Testis (tissue), 3 donors: ENCODE data around the gene EIPR1. TPM values are rescaled to one million over a fixed set of nuclear protein-coding genes. Genes with fewer than 3 reads are reported as not detected.
"Not testable (repeated sequence)": the region's sequence is repeated elsewhere in the genome, so short reads cannot be mapped to it uniquely, and the experiment has no call there.

Source experiments
- DNase-seq: peaks from one replicate; pipeline ENCODE4 v3.0.0-alpha.2; 2019
- H3K27ac ChIP-seq, 2 donors: fragments of 200-600 bp; sonication (generic); one replicate each; pipeline ENCODE4 v1.5.1; 2019
- H3K27me3 ChIP-seq: fragments of 200-600 bp; sonication (generic); one replicate; pipeline ENCODE4 v1.5.1; 2019
- H3K36me3 ChIP-seq: fragments of 200-600 bp; sonication (generic); one replicate; pipeline ENCODE4 v1.5.1; 2017; ENCODE audit warnings: low read depth; ENCODE audit errors: missing control alignments
- H3K4me1 ChIP-seq: fragments of 200-600 bp; sonication (generic); one replicate; pipeline ENCODE4 v1.5.1; 2019
- H3K4me3 ChIP-seq, 2 donors: fragments of 200-600 bp; sonication (generic); one replicate each; pipeline ENCODE4 v1.5.1; 2017 to 2019
- H3K9me3 ChIP-seq: fragments of 200-600 bp; sonication (generic); one replicate; pipeline ENCODE4 v1.5.1; 2017
- POLR2A ChIP-seq: fragments of 450-650 bp; IDR thresholded peaks from one replicate; pipeline ENCODE4 v1.6.1; 2017; ENCODE audit warnings: antibody characterized with exemption, mild to moderate bottlenecking, moderate library complexity
- WGBS, 2 donors: methylation state at CpG; one replicate each; pipeline ENCODE4 v1.1.5; 2018; 5-methylcytosine and 5-hydroxymethylcytosine counted together
- intact Hi-C: fragments of 100-400 bp; cut with DNase I; formaldehyde crosslinking; loops from one replicate; pipeline ENCODE4 v1.15.1; 2023; ENCODE audit warnings: low total_unique reads
- polyA plus RNA-seq: library from polyadenylated mRNA; stranded (reverse); fragments of 350-450 nt; fragmentation: Illumina TruSeq; extraction: RNeasy Lipid Tissue Mini Kit (QIAGEN cat#74804); gene quantifications from one replicate; pipeline ENCODE4 v1.2.3, GENCODE V29; 2014; ENCODE audit warnings: low read depth, low replicate concordance; ENCODE audit not compliant: insufficient read depth
- total RNA-seq, 2 donors: library from RNA; depleted of rRNA; stranded (reverse); fragments of >200 nt; gene quantifications; one replicate each; pipeline ENCODE4 v1.2.3, GENCODE V29; 2016
- TF ChIP-seq, protein P1 (sequence below), 3 experiments: fragments of 450-650 bp in 2 of 3; fragments of 200-600 bp in 1 of 3; sonication (generic) in 1 of 3; IDR thresholded peaks; one replicate each; pipeline ENCODE4 v1.5.1; 2016 to 2019; ENCODE audit warnings: antibody characterized with exemption in 3 of 3, mild to moderate bottlenecking in 2 of 3, moderate library complexity in 1 of 3

The EIPR1 gene
- total and polyA plus RNA-seq, 3 donors from 2014 or later = 31.5 to 40.2 (median 32.1) TPM

DNA sequence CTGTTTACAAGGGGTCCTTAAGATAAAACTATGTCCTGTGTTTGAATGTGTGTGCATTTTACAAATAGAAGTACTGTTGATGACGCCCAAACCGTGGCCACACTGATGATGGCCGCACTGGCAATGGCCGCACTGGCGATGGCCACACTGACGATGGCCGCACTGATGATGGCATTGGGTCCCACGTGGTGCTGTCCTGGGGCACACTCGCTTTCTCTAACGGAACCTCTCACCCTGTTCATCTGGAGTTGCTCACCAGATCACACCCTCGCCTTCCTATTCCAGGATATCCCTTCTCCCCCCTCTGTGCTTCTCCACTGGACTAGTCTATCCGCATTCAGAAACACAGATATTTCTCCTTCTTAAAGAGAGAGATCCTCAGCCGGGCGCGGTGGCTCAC, 192.4 kb downstream of the EIPR1 start:
- no peaks in the 10 kb centered on the region for H3K36me3 ChIP-seq
- no peaks in the 10 kb centered on the region for H3K27me3 ChIP-seq
- no peak overlapping the region for H3K27ac ChIP-seq
- intact Hi-C loops = no loop called here
- no peak for DNase-seq
- no peak overlapping the region for H3K4me3 ChIP-seq
- H3K9me3 ChIP-seq = no peaks in the 10 kb centered on the region
- no peaks in the 10 kb centered on the region for H3K4me1 ChIP-seq
- TF ChIP-seq, protein P1, sequence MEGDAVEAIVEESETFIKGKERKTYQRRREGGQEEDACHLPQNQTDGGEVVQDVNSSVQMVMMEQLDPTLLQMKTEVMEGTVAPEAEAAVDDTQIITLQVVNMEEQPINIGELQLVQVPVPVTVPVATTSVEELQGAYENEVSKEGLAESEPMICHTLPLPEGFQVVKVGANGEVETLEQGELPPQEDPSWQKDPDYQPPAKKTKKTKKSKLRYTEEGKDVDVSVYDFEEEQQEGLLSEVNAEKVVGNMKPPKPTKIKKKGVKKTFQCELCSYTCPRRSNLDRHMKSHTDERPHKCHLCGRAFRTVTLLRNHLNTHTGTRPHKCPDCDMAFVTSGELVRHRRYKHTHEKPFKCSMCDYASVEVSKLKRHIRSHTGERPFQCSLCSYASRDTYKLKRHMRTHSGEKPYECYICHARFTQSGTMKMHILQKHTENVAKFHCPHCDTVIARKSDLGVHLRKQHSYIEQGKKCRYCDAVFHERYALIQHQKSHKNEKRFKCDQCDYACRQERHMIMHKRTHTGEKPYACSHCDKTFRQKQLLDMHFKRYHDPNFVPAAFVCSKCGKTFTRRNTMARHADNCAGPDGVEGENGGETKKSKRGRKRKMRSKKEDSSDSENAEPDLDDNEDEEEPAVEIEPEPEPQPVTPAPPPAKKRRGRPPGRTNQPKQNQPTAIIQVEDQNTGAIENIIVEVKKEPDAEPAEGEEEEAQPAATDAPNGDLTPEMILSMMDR (IDR thresholded peaks at IDR 0.05) = no peak
- no peak for TF ChIP-seq POLR2A
- 91 to 92% methylated on average over 15 of the region's 15 CpGs for WGBS, 2 donors

DNA sequence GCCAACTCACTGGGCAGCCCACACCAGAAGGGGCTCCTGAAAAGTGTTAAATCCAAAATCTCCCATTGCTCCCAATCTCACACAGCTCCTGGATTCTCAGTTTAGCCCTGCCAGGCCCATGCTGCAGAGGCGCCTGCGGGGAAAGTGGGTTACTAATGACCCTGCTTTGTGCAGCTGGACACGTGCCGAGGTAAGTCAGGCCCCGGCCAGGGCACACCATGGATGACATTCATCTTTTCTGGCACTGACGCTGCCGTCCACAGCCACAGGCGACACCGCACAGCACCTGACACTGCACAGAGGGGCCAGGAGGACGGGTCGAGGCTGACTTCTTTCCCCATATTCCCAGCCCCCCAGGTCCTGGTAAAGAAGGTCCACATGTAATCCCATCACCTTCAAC, 193.5 kb downstream of the EIPR1 start:
- no peaks in the 10 kb centered on the region for H3K27me3 ChIP-seq
- H3K9me3 ChIP-seq = no peaks in the 10 kb centered on the region
- no peak for TF ChIP-seq POLR2A
- TF ChIP-seq, protein P1 (IDR thresholded peaks at IDR 0.05) = no peak
- H3K4me1 ChIP-seq = no peaks in the 10 kb centered on the region
- no peak for DNase-seq
- H3K36me3 ChIP-seq = no peaks in the 10 kb centered on the region
- intact Hi-C loops = no loop called here
- no peak overlapping the region for H3K4me3 ChIP-seq
- WGBS, 2 donors = 93 to 96% methylated on average over 5 to 11 of the region's 11 CpGs
- H3K27ac ChIP-seq = no peak overlapping the region

DNA sequence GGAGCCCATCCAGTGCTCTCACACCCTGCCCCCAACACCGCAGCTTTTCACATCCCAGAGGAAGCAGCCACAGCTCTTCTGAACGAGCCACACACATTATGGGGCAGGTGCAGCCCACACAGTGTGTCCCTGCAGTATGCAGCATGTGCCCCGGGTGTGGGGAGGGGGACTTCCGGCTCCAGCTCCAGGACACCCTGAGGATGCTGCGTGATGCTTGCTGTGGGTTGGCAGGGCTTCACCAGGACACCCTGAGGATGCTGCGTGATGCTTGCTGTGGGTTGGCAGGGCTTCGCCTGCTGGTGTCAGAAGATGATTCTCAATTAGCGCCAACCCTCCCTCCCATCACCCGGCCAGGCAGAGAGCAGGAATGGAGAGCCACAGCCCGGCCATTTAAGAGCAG, 193.9 kb downstream of the EIPR1 start:
- Histone ChIP-seq H3K4me3 (no peak overlapping the region), H3K9me3 (no peaks in the 10 kb centered on the region), H3K27ac (no peak overlapping the region), H3K36me3 (no peaks in the 10 kb centered on the region), H3K4me1 (no peaks in the 10 kb centered on the region), H3K27me3 (no peaks in the 10 kb centered on the region)
- intact Hi-C loops = no loop called here
- TF ChIP-seq POLR2A = no peak
- DNase-seq = no peak
- WGBS, 2 donors = 96 to 97% methylated on average over 5 to 10 of the region's 10 CpGs

DNA sequence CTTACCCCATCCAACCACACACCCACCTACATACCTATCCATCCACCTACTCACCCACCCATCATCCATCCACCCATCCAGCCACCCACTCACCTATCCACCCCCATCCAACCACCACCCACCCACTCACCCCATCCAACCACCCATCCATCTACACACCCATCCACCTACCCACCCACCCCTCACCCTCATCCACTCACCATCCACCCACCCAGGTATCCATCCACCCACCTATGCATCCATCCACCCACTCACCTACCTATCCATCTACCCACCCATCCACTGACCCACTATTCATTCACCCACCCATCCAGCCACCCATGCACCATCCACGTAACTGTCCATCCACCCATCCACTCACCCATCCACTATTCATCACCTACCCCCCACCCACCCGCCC, 194.8 kb downstream of the EIPR1 start:
- no peak for DNase-seq
- TF ChIP-seq, protein P1 (IDR thresholded peaks at IDR 0.05) = no peak
- no peak for TF ChIP-seq POLR2A
- WGBS, 2 donors = 95 to 98% methylated on average over 2 of the region's 2 CpGs
- intact Hi-C loops = no loop called here
- Histone ChIP-seq H3K9me3 (no peaks in the 10 kb centered on the region), H3K36me3 (no peaks in the 10 kb centered on the region), H3K27me3 (no peaks in the 10 kb centered on the region), H3K4me1 (no peaks in the 10 kb centered on the region), H3K4me3 (no peak overlapping the region), H3K27ac (no peak overlapping the region)

GRCh38 chr2:3181416-3182010, 196.1 kb downstream of the EIPR1 start:
- H3K4me1 ChIP-seq = no peaks in the 10 kb centered on the region
- intact Hi-C loops = no loop called here
- no peak for DNase-seq
- H3K9me3 ChIP-seq = no peaks in the 10 kb centered on the region
- no peak overlapping the region for H3K4me3 ChIP-seq
- H3K27me3 ChIP-seq = no peaks in the 10 kb centered on the region
- H3K27ac ChIP-seq = no peak overlapping the region
- WGBS, 2 donors = 88 to 90% methylated on average over 24 of the region's 24 CpGs
- no peaks in the 10 kb centered on the region for H3K36me3 ChIP-seq
- TF ChIP-seq, protein P1 (IDR thresholded peaks at IDR 0.05) = no peak
- no peak for TF ChIP-seq POLR2A

- H3K27ac ChIP-seq, intact Hi-C loops, H3K27me3 ChIP-seq, H3K36me3 ChIP-seq, H3K4me1 ChIP-seq, H3K4me3 ChIP-seq, DNase-seq, H3K9me3 ChIP-seq: not testable (repeated sequence)
- 76% methylated on average over 30 of the region's 30 CpGs for WGBS, 2 donors
Observed at GRCh38 chr2:3180909-3181221, 196.8 kb downstream of the EIPR1 start.
